Stimulated activated effector memory CD8-positive, alpha-beta T cell treated with anti-CD3 and anti-CD28 coated beads, Interleukin-12 subunit alpha, Interleukin-12 subunit beta, amount 100 ng/mL, for 72 hours (primary cell): ENCODE measurements around the gene TMEM163.
"Not testable (repeated sequence)": the region's sequence is repeated elsewhere in the genome, so short reads cannot be mapped to it uniquely, and the experiment has no call there.

ENCODE experiments used
- ATAC-seq: fragments of 150-1000 bp; cut with Tn5 transposase; 2 replicates; pipeline ENCODE4 v1.10.0; 2021
- DNase-seq, 2 donors: peaks; one replicate each; pipeline ENCODE4 v3.0.0; 2021 to 2022; ENCODE audit warnings: low spot score in 2 of 2
- H3K27ac Mint-ChIP-seq: one replicate; pipeline ENCODE4 v1.8.0; 2022; ENCODE audit warnings: mild to moderate bottlenecking, mixed read lengths
- H3K36me3 Mint-ChIP-seq: one replicate; pipeline ENCODE4 v1.8.0; 2022; ENCODE audit warnings: mild to moderate bottlenecking, mixed read lengths
- H3K4me1 Mint-ChIP-seq: one replicate; pipeline ENCODE4 v1.8.0; 2022; ENCODE audit warnings: mixed read lengths
- H3K4me3 Mint-ChIP-seq: one replicate; pipeline ENCODE4 v1.8.0; 2022; ENCODE audit warnings: mild to moderate bottlenecking, mixed read lengths
- H3K9me3 Mint-ChIP-seq: one replicate; pipeline ENCODE4 v1.8.0; 2022; ENCODE audit warnings: mixed read lengths

Gene TMEM163

GRCh38 chr2:134549104-134549503 lies 169.7 kb downstream of the TMEM163 start:
- no peaks in the 10 kb centered on the region for H3K36me3 Mint-ChIP-seq
- no peak for ATAC-seq
- DNase-seq = no peak
- H3K9me3 Mint-ChIP-seq = no peaks in the 10 kb centered on the region
- H3K4me3 Mint-ChIP-seq = no peak overlapping the region
- H3K27ac Mint-ChIP-seq = no peak overlapping the region
- no peaks in the 10 kb centered on the region for H3K4me1 Mint-ChIP-seq

DNA sequence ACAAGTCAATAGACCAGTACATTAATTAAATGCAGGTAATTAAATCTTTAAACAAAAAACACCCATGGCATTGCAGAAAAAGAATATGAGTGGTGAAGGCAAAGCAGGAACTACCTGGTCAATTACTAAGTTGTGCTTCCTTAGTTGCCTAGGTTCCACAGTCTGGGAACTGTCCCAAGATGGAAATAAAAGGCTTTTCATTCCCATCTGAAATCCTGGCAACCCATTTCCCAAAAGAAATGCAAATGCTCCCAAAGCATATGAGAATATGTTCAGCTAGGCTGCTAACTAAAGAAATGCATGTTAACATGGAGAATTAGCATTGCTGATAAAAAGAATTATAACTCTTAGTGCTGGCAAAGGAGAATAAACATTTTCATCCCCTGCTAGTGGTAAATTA lies 177.8 kb downstream of the TMEM163 start:
- DNase-seq (no peak), ATAC-seq (no peak)
- Mint-ChIP-seq H3K36me3 (no peaks in the 10 kb centered on the region), H3K27ac (no peak overlapping the region), H3K9me3 (no peaks in the 10 kb centered on the region), H3K4me1 (no peaks in the 10 kb centered on the region), H3K4me3 (no peak overlapping the region)

DNA sequence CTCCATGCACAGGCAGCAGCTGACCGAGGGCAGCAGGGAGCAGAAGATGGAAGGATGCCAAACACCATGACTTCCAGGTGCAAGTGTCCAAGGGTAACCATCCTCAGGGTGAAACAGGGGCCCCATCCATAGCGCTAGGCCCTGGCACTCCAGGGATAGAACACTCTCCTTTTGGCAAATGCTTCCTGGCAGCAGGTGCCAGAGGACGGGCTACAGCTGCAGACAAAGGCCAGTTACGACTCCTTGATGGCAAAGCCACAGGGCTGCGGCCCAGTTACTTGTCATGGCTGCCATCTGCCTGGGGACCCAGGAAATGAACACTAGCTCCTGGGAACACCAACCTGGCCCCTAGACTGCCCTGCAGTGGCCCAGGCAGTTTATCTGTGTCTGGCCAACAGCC lies 178.8 kb downstream of the TMEM163 start:
- H3K4me1 Mint-ChIP-seq = no peaks in the 10 kb centered on the region
- ATAC-seq = no peak

DNA sequence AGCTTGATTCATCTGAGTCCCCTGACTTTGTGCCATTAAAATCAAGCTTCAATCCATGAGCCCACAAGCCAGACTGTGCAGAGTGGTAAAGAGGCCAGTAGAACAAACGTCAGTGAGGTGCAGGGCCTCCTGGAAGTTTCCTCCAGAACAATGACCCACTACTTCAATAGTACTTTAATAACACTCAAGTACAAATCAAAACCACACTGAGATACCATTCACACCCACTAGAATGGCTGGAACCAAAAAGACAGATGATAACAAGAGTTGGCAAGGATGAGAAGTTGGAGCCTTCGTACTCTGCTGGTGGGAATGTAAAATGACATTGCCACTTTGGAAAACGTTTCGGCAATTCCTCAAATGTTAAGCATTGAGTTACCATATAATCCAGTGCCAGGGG lies 181.1 kb downstream of the TMEM163 start:
- ATAC-seq = no peak
- H3K9me3 Mint-ChIP-seq = no peaks in the 10 kb centered on the region
- no peaks in the 10 kb centered on the region for H3K36me3 Mint-ChIP-seq

More for the DNA sequence above, 178.8 kb downstream of the TMEM163 start:
- no peaks in the 10 kb centered on the region for H3K9me3 Mint-ChIP-seq
- no peak overlapping the region for H3K27ac Mint-ChIP-seq
- no peaks in the 10 kb centered on the region for H3K36me3 Mint-ChIP-seq
- no peak for DNase-seq
- H3K4me3 Mint-ChIP-seq = no peak overlapping the region

DNA sequence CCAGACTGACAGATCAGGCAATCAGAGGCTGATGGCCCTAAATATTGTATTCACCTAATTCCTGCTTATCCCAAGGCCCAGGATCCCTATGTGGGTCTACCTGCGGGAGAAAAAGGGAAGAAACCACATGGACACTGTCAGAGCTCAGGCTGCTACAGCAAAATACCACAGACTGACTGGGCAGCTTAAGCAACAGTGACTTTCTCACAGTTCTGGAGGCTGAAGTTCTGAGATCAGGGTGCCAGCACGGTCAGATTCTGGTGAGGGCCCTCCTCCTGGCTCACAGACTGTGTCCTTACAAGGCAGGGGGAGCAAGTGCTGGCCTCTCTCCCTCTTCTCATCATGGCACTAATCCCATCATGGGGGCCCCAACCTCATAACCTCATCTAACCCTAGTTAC lies 181.7 kb downstream of the TMEM163 start:
- no peak overlapping the region for H3K27ac Mint-ChIP-seq
- no peak for DNase-seq
- no peak overlapping the region for H3K4me3 Mint-ChIP-seq
- no peaks in the 10 kb centered on the region for H3K9me3 Mint-ChIP-seq
- no peak for ATAC-seq
- H3K36me3 Mint-ChIP-seq = no peaks in the 10 kb centered on the region
- H3K4me1 Mint-ChIP-seq = no peaks in the 10 kb centered on the region

More for the DNA sequence above, 181.1 kb downstream of the TMEM163 start:
- Mint-ChIP-seq H3K27ac (no peak overlapping the region), H3K4me3 (no peak overlapping the region), H3K4me1 (no peaks in the 10 kb centered on the region)
- DNase-seq = no peak

DNA sequence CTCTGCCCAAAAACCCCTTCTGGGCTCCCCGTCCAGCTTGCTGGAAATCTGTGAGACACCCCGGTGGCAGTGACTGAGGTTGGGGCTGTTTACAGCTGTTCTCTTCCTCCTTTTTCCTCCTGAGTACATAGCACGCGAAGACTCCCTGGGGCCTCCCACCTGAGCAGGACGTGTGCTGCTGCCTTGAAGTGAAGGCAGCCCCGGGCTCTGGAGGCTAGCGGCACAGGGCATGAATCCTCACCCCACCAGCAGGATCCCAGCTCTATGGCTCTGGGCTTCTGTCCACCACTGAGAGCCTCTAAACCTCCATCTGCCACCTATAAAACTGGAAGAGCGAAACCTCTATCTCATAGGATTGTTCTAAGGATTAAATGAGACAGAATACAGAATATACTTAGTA lies 182.5 kb downstream of the TMEM163 start:
- ATAC-seq = no peak
- no peak for DNase-seq
- Mint-ChIP-seq H3K36me3 (no peaks in the 10 kb centered on the region), H3K4me1 (no peaks in the 10 kb centered on the region), H3K9me3 (no peaks in the 10 kb centered on the region), H3K4me3 (no peak overlapping the region), H3K27ac (no peak overlapping the region)

DNA sequence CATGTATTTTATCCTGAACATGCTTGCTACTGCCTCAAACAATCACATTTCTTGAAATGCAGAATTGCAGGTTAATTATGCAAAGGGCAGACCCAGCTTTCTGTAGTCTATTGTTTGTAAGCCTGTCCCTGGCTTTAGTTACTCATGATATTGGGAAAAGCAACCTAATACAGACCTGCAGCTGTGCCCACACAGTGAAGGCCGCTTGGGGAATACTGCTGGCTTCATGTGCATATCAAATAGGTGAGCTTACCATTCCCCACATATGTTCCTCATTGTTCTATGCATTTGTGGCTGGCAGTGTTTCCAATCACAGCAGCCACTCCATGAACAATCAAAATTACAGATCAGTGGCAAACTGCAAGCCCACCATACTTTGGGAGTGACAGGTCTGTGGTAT lies 186.3 kb downstream of the TMEM163 start:
- H3K9me3 Mint-ChIP-seq = no peaks in the 10 kb centered on the region
- H3K4me3 Mint-ChIP-seq = no peak overlapping the region
- no peak overlapping the region for H3K27ac Mint-ChIP-seq

GRCh38 chr2:134527381-134527780 lies 191.4 kb downstream of the TMEM163 start:
- ATAC-seq (no peak), DNase-seq (no peak)
- Mint-ChIP-seq H3K4me1 (no peaks in the 10 kb centered on the region), H3K9me3 (no peaks in the 10 kb centered on the region), H3K27ac (no peak overlapping the region), H3K36me3 (no peaks in the 10 kb centered on the region), H3K4me3 (no peak overlapping the region)

More for the DNA sequence above, 186.3 kb downstream of the TMEM163 start:
- Mint-ChIP-seq H3K36me3 (no peaks in the 10 kb centered on the region), H3K4me1 (no peaks in the 10 kb centered on the region)
- ATAC-seq = no peak
- DNase-seq = no peak

- Mint-ChIP-seq H3K36me3 (no peaks in the 10 kb centered on the region), H3K27ac (no peak overlapping the region), H3K9me3 (no peaks in the 10 kb centered on the region), H3K4me1 (no peaks in the 10 kb centered on the region), H3K4me3 (no peak overlapping the region)
- no peak for DNase-seq
- ATAC-seq = no peak
These were observed 196.0 kb downstream of the TMEM163 start for GRCh38 chr2:134522496-134523455.

DNA sequence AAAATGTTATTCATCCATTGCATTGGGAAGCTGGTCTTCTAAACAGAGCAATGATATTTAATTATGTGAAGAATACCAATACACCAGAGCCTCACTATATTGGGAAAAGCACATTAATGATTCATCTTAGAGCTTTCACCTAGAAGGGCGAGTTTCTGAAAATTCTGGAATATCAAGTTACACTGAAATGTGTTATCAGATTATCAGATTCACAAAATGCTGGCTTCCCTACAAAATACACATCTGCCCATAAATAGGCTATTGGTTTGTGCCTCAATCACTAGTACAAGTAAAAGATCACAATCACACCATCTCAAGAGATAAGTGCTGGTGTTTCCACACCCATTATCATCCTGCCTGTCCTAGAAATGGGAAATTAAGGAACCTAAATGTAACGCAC lies 200.7 kb downstream of the TMEM163 start:
- Mint-ChIP-seq H3K36me3 (no peaks in the 10 kb centered on the region), H3K4me1 (no peaks in the 10 kb centered on the region), H3K9me3 (no peaks in the 10 kb centered on the region), H3K4me3 (no peak overlapping the region), H3K27ac (no peak overlapping the region)
- DNase-seq (no peak), ATAC-seq (no peak)

GRCh38 chr2:134515137-134515536 lies 203.7 kb downstream of the TMEM163 start:
- ATAC-seq (no peak), DNase-seq (no peak)
- H3K27ac Mint-ChIP-seq = no peak overlapping the region
- H3K36me3 Mint-ChIP-seq = no peaks in the 10 kb centered on the region
- no peaks in the 10 kb centered on the region for H3K4me1 Mint-ChIP-seq
- H3K9me3 Mint-ChIP-seq = no peaks in the 10 kb centered on the region
- H3K4me3 Mint-ChIP-seq = no peak overlapping the region

- H3K4me1 Mint-ChIP-seq = no peaks in the 10 kb centered on the region
These were observed 205.4 kb downstream of the TMEM163 start for GRCh38 chr2:134513465-134513804.

GRCh38 chr2:134512734-134513464 lies 205.9 kb downstream of the TMEM163 start:
- H3K36me3 Mint-ChIP-seq = no peaks in the 10 kb centered on the region
- DNase-seq (no peak), ATAC-seq (no peak)
- H3K27ac Mint-ChIP-seq = no peak overlapping the region
- no peaks in the 10 kb centered on the region for H3K9me3 Mint-ChIP-seq
- no peaks in the 10 kb centered on the region for H3K4me1 Mint-ChIP-seq
- H3K4me3 Mint-ChIP-seq = no peak overlapping the region

More at GRCh38 chr2:134513465-134513804, 205.4 kb downstream of the TMEM163 start:
- no peaks in the 10 kb centered on the region for H3K36me3 Mint-ChIP-seq
- no peak overlapping the region for H3K4me3 Mint-ChIP-seq
- no peak for ATAC-seq
- DNase-seq = no peak
- no peaks in the 10 kb centered on the region for H3K9me3 Mint-ChIP-seq
- no peak overlapping the region for H3K27ac Mint-ChIP-seq

DNA sequence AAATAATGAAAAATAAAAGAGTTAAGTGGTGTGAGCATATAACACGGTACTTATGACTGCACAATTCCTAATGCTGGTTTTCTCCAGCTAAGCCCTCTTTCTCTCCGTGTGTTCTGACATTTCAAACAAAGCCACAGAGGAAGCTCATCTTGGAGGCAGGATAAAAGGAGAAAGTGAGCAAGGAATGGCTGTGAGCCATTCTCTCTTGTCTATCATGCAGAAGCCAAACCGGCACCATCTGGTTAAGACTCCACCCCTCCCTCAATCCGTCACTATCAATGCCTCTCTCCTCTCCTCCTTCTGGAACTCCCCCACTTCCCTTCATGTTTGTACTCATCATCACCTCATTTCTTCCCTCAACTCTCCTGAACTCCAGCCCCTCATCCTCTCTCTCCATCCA lies 210.4 kb downstream of the TMEM163 start:
- H3K27ac Mint-ChIP-seq = no peak overlapping the region
- H3K4me1 Mint-ChIP-seq = no peaks in the 10 kb centered on the region
- ATAC-seq (no peak), DNase-seq (no peak)
- no peak overlapping the region for H3K4me3 Mint-ChIP-seq
- H3K9me3 Mint-ChIP-seq = no peaks in the 10 kb centered on the region
- H3K36me3 Mint-ChIP-seq = no peaks in the 10 kb centered on the region

GRCh38 chr2:134507697-134508096 lies 211.1 kb downstream of the TMEM163 start:
- Mint-ChIP-seq H3K9me3 (no peaks in the 10 kb centered on the region), H3K36me3 (no peaks in the 10 kb centered on the region), H3K4me1 (no peaks in the 10 kb centered on the region), H3K4me3 (no peak overlapping the region), H3K27ac (no peak overlapping the region)
- ATAC-seq (no peak), DNase-seq (no peak)

DNA sequence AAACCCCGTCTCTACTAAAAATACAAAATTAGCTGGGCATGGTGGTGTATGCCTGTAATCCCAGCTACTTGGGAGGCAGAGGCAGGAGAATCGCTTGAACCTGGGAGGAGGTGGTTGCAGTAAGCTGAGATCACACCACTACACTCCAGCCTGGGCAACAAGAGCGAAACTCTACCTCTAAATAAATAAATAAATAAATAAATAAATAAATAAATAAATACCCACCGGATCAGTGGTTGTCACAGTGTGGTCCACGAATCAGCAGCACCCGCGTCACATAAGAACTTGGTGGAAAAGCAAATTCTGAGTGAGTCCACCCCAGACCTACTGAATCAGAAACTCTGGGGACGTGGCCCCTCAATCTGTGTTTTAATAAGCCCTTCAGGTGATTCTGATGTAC lies 211.6 kb downstream of the TMEM163 start:
- not testable (repeated sequence) for H3K4me3 Mint-ChIP-seq, H3K36me3 Mint-ChIP-seq, H3K9me3 Mint-ChIP-seq, ATAC-seq, H3K27ac Mint-ChIP-seq, DNase-seq, H3K4me1 Mint-ChIP-seq
